HCT116 (cell line): ENCODE measurements around the gene SLCO2A1. TPM values are rescaled to one million over a fixed set of nuclear protein-coding genes. Genes with fewer than 3 reads are reported as not detected.

ENCODE experiments used
- ATAC-seq: fragments of 200-7000 bp; cut with Tn5 transposase; 2 replicates; pipeline ENCODE4 v1.9.1; 2020; ENCODE audit warnings: mild to moderate bottlenecking, moderate library complexity
- BruUV-seq: library from RNA; stranded (reverse); fragments of 400-500 nt; replicated peaks from 2 replicates; lab custom pipeline; 2021; lab: Mats Ljungman, UMichigan
- CTCF ChIA-PET: fragments of 300-600 bp; sonication (Branson Sonifier 250); formaldehyde crosslinking; loops from one replicate; lab custom pipeline; 2021; ENCODE audit warnings: antibody characterized with exemption; lab: Charles Lee
- POLR2A ChIA-PET: fragments of 300-600, 350-600 bp; sonication (Branson Sonifier 250); formaldehyde crosslinking; loops from one replicate; lab custom pipeline; 2021; ENCODE audit warnings: antibody characterized with exemption; lab: Charles Lee
- RAD21 ChIA-PET, 2 experiments: fragments of 300-600 bp; sonication (Branson Sonifier 250); formaldehyde crosslinking; loops; one replicate each; lab custom pipeline; 2023; ENCODE audit warnings: low total read pairs in 2 of 2; ENCODE audit not compliant: uncharacterized antibody in 2 of 2, unreplicated experiment in 2 of 2, low non-redundant PET in 1 of 2; lab: Charles Lee
- DNase-seq: peaks from one replicate; pipeline ENCODE4 v3.0.0-alpha.2; 2010; ENCODE audit warnings: low read depth, low spot score
- H2AFZ ChIP-seq: fragments of 200-600 bp; shearing (Covaris generic), sonication (generic); 2 replicates; pipeline ENCODE4 v1.6.1; 2017; ENCODE audit warnings: low read depth, mixed run types, mixed read lengths, antibody characterized with exemption, low read length; ENCODE audit not compliant: poor library complexity, severe bottlenecking
- H3K27ac ChIP-seq: 2 replicates; pipeline ENCODE4 v1.5.1; 2012; ENCODE audit warnings: low read depth, low read length
- H3K27me3 ChIP-seq: fragments of 200-600 bp; sonication (generic); 2 replicates; pipeline ENCODE4 v1.6.1; 2016; ENCODE audit warnings: mixed run types, low read length, mixed read lengths; ENCODE audit not compliant: insufficient read depth
- H3K36me3 ChIP-seq, 2 experiments: fragments of 200-500 bp in 1 of 2; fragments of 200-600 bp in 1 of 2; sonication (Bioruptor generic) in 1 of 2; sonication (generic) in 1 of 2; 2 replicates each; pipeline versions ENCODE4 v1.5.1 to v1.6.1; 2014 to 2016; ENCODE audit warnings: low read length in 2 of 2, inconsistent platforms in 1 of 2, mixed read lengths in 1 of 2, mixed run types in 1 of 2; ENCODE audit not compliant: insufficient read depth in 2 of 2, control insufficient read depth in 1 of 2
- H3K4me1 ChIP-seq, 2 experiments: fragments of 200-600 bp in 1 of 2; sonication (generic) in 1 of 2; 2 replicates each; pipeline versions ENCODE4 v1.5.1 to v1.6.1; 2012 to 2017; ENCODE audit warnings: low read length in 2 of 2, inconsistent platforms in 1 of 2, mild to moderate bottlenecking in 1 of 2, mixed read lengths in 1 of 2, mixed run types in 1 of 2, moderate library complexity in 1 of 2; ENCODE audit not compliant: insufficient read depth in 2 of 2, control insufficient read depth in 1 of 2
- H3K4me2 ChIP-seq: fragments of 200-600 bp; sonication (generic); 2 replicates; pipeline ENCODE4 v1.6.1; 2017; ENCODE audit warnings: mixed run types, low read length, mixed read lengths
- H3K4me3 ChIP-seq, 2 experiments: fragments of 200-600 bp in 1 of 2; sonication (generic) in 1 of 2; replicated peaks in 1 of 2; 2 replicates each; pipeline ENCODE4 v1.5.1; 2011 to 2016; ENCODE audit warnings: low read length in 2 of 2, control low read depth in 1 of 2, low read depth in 1 of 2, mild to moderate bottlenecking in 1 of 2, mixed read lengths in 1 of 2, mixed run types in 1 of 2
- H3K79me2 ChIP-seq: fragments of 200-600 bp; sonication (generic); 2 replicates; pipeline ENCODE4 v1.6.1; 2017; ENCODE audit warnings: mild to moderate bottlenecking, mixed run types, low read length, moderate library complexity, mixed read lengths; ENCODE audit not compliant: insufficient read depth
- H3K9ac ChIP-seq: fragments of 200-600 bp; sonication (generic); 2 replicates; pipeline ENCODE4 v1.6.1; 2016; ENCODE audit warnings: low read length, mixed read lengths
- H3K9me2 ChIP-seq: fragments of 200-600 bp; sonication (generic), shearing (Covaris generic); 2 replicates; pipeline ENCODE4 v1.6.1; 2017; ENCODE audit warnings: mixed run types, mild to moderate bottlenecking, moderate library complexity; ENCODE audit not compliant: insufficient read depth
- H3K9me3 ChIP-seq, 2 experiments: fragments of 200-500 bp in 1 of 2; fragments of 200-600 bp in 1 of 2; sonication (Bioruptor generic) in 1 of 2; sonication (generic) in 1 of 2; 2 replicates each; pipeline ENCODE4 v1.6.1; 2014 to 2017; ENCODE audit warnings: low read length in 2 of 2, mixed read lengths in 2 of 2, inconsistent platforms in 1 of 2, low read depth in 1 of 2, mild to moderate bottlenecking in 1 of 2, mixed run types in 1 of 2, moderate library complexity in 1 of 2; ENCODE audit not compliant: control insufficient read depth in 1 of 2, insufficient read depth in 1 of 2
- H4K20me1 ChIP-seq: fragments of 200-600 bp; sonication (generic), shearing (Covaris generic); 2 replicates; pipeline ENCODE4 v1.6.1; 2017; ENCODE audit warnings: mixed run types, mild to moderate bottlenecking, moderate library complexity; ENCODE audit not compliant: insufficient read depth
- ATF3 ChIP-seq: IDR thresholded peaks from 2 replicates; pipeline ENCODE4 v1.6.1; 2012
- EGR1 ChIP-seq: IDR thresholded peaks from 2 replicates; pipeline ENCODE4 v1.6.1; 2012; ENCODE audit warnings: low read depth
- ELF1 ChIP-seq: IDR thresholded peaks from 2 replicates; pipeline ENCODE4 v1.6.1; 2012; ENCODE audit warnings: low read depth, borderline replicate concordance
- EZH2 ChIP-seq: fragments of 200-600 bp; sonication (generic); IDR thresholded peaks from 2 replicates; pipeline ENCODE4 v1.6.1; 2017; ENCODE audit warnings: antibody characterized with exemption, mixed run types
- JUND ChIP-seq: IDR thresholded peaks from 2 replicates; pipeline ENCODE4 v1.6.1; 2012
- POLR2A ChIP-seq: IDR thresholded peaks from 2 replicates; pipeline ENCODE4 v1.7.0; 2011; ENCODE audit warnings: borderline replicate concordance; ENCODE audit not compliant: insufficient read depth, insufficient read length; ENCODE audit errors: extremely low read depth
- RAD21 ChIP-seq: IDR thresholded peaks from 2 replicates; pipeline ENCODE4 v1.6.1; 2012; ENCODE audit warnings: low read depth, mild to moderate bottlenecking
- SIN3A ChIP-seq: IDR thresholded peaks from 2 replicates; pipeline ENCODE4 v1.6.1; 2012; ENCODE audit warnings: low read depth
- SP1 ChIP-seq: IDR thresholded peaks from 2 replicates; pipeline ENCODE4 v1.6.1; 2012; ENCODE audit warnings: low read depth
- SRF ChIP-seq: IDR thresholded peaks from 2 replicates; pipeline ENCODE4 v1.6.1; 2012; ENCODE audit warnings: low read depth
- YY1 ChIP-seq: IDR thresholded peaks from 2 replicates; pipeline ENCODE4 v1.6.1; 2011; ENCODE audit warnings: low read length, low read depth, moderate library complexity, mild to moderate bottlenecking; ENCODE audit not compliant: insufficient replicate concordance; ENCODE audit errors: extremely low read depth
- ZNF274 ChIP-seq: fragments of 200-500 bp; sonication (Bioruptor generic); IDR thresholded peaks from 2 replicates; pipeline ENCODE4 v1.6.1; 2014; ENCODE audit warnings: mild to moderate bottlenecking, low read depth, low read length, inconsistent platforms
- intact Hi-C: fragments of 100-400 bp; cut with micrococcal nuclease; formaldehyde crosslinking; loops from 2 replicates; pipeline ENCODE4 v1.10.0; 2022
- total RNA-seq: library from RNA; stranded (reverse); gene quantifications from one replicate; pipeline ENCODE4 v1.2.1, GENCODE V29; 2021; ENCODE audit not compliant: unreplicated experiment
- TF ChIP-seq, protein P1 (sequence below), 3 experiments: fragments of 200-600 bp in 1 of 3; sonication (generic) in 1 of 3; IDR thresholded peaks in 2 of 3; conservative IDR thresholded peaks in 1 of 3; 2 replicates each; pipeline ENCODE4 v1.5.1; 2012 to 2017; ENCODE audit warnings: low read depth in 2 of 3, low read length in 2 of 3, antibody characterized with exemption in 1 of 3, borderline replicate concordance in 1 of 3, control low read depth in 1 of 3, mild to moderate bottlenecking in 1 of 3, mixed read lengths in 1 of 3, mixed run types in 1 of 3, moderate library complexity in 1 of 3; ENCODE audit not compliant: insufficient read depth in 1 of 3

Gene SLCO2A1
- total RNA-seq, 1 experiment from 2014 or later: 0.52 TPM

DNA sequence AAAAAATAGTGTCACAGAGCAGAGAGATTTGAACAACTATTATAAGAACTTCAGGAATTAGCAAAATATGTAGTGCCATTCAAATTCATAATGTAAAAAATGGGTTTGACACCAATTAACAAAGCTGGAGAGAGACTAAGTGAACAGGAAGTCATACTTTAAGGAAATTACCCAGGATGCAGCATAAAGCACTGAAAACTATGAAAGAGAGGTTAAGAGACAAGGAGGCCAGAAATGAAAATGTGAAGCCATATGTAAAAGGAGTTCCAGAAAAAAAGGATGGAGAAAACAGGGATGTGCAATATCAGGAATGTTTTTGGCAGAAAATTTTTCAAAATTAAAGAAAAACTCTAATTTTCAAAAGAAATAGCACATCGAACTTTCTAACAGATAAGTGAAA, 57.6 kb downstream of the SLCO2A1 start:
- POLR2A ChIA-PET: no interaction called here
- intact Hi-C loops: no loop called here
- Histone ChIP-seq H3K4me2 (no peak overlapping the region), H3K9me3 (no peaks in the 10 kb centered on the region), H3K9ac (no peak overlapping the region), H3K27ac (no peak overlapping the region), H3K27me3 (no peaks in the 10 kb centered on the region), H4K20me1 (no peaks in the 10 kb centered on the region), H3K36me3 (no peaks in the 10 kb centered on the region), H3K4me3 (no peak overlapping the region), H3K79me2 (no peaks in the 10 kb centered on the region), H2AFZ (no peak overlapping the region), H3K9me2 (no peaks in the 10 kb centered on the region)
- BruUV-seq: no TSS peak
- CTCF ChIA-PET: no interaction called here
- RAD21 ChIA-PET: no interaction called here
- DNase-seq (no peak), ATAC-seq (no peak)
- TF ChIP-seq, protein P1, sequence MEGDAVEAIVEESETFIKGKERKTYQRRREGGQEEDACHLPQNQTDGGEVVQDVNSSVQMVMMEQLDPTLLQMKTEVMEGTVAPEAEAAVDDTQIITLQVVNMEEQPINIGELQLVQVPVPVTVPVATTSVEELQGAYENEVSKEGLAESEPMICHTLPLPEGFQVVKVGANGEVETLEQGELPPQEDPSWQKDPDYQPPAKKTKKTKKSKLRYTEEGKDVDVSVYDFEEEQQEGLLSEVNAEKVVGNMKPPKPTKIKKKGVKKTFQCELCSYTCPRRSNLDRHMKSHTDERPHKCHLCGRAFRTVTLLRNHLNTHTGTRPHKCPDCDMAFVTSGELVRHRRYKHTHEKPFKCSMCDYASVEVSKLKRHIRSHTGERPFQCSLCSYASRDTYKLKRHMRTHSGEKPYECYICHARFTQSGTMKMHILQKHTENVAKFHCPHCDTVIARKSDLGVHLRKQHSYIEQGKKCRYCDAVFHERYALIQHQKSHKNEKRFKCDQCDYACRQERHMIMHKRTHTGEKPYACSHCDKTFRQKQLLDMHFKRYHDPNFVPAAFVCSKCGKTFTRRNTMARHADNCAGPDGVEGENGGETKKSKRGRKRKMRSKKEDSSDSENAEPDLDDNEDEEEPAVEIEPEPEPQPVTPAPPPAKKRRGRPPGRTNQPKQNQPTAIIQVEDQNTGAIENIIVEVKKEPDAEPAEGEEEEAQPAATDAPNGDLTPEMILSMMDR (IDR thresholded peaks at IDR 0.05 in 2 of 3, conservative IDR thresholded peaks at IDR 0.05 in 1 of 3; ENCODE audit: borderline replicate concordance in 1 of 3, insufficient read depth in 1 of 3, low read depth in 2 of 3, low read length in 2 of 3): no peak
- TF ChIP-seq, all 23 proteins: peak for 0
- no peaks in the 10 kb centered on the region for H3K4me1 ChIP-seq

DNA sequence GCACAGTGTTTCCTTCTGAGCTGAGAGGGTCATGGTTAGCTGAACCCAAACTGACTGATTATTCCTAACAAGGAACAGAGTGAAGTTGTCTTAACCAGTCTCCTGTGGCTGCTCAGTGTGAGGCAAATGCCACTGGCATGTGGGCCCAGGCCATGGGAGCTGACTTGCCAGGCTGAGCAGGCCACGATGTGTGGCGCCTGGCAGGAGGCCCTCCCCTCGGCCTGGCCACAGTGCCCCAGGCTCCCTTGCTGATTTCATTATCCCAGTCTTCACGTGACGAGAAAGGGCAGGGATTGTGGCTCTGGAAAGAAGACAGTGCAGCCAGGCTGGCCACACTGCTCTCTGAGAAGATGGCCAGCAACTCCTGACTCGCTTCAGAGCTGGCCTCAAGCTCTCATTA, 58.8 kb downstream of the SLCO2A1 start:
- no peaks in the 10 kb centered on the region for H3K4me1 ChIP-seq
- DNase-seq (no peak), ATAC-seq (no peak)
- no peak overlapping the region for H3K9ac ChIP-seq
- H3K9me2 ChIP-seq: no peaks in the 10 kb centered on the region
- BruUV-seq: no TSS peak
- ChIA-PET RAD21 (no interaction called here), POLR2A (no interaction called here), CTCF (no interaction called here)
- H3K4me3 ChIP-seq: no peak overlapping the region
- intact Hi-C loops: no loop called here
- H3K36me3 ChIP-seq: no peaks in the 10 kb centered on the region
- H3K27ac ChIP-seq: no peak overlapping the region
- H3K4me2 ChIP-seq: no peak overlapping the region
- no peaks in the 10 kb centered on the region for H3K27me3 ChIP-seq
- no peaks in the 10 kb centered on the region for H3K79me2 ChIP-seq
- no peak overlapping the region for H2AFZ ChIP-seq
- H3K9me3 ChIP-seq: no peaks in the 10 kb centered on the region
- no peaks in the 10 kb centered on the region for H4K20me1 ChIP-seq
- TF ChIP-seq POLR2A: no peak
- TF ChIP-seq ATF3: no peak
- TF ChIP-seq RAD21: no peak
- no peak for TF ChIP-seq EZH2
- no peak for TF ChIP-seq SIN3A
- no peak for TF ChIP-seq SRF
- TF ChIP-seq EGR1: no peak
- TF ChIP-seq ELF1: no peak
- no peak for TF ChIP-seq YY1
- TF ChIP-seq, protein P1 (IDR thresholded peaks at IDR 0.05 in 2 of 3, conservative IDR thresholded peaks at IDR 0.05 in 1 of 3; ENCODE audit: borderline replicate concordance in 1 of 3, insufficient read depth in 1 of 3, low read depth in 2 of 3, low read length in 2 of 3): no peak
- no peak for TF ChIP-seq JUND
- no peak for TF ChIP-seq ZNF274
- no peak for TF ChIP-seq SP1
